A549 (cell line): ENCODE results near the gene KDF1.

Experiments used
- CEBPB ChIP-seq, 2 experiments: fragments of >200 bp in 1 of 2; sonication (Bioruptor Twin) in 1 of 2; formaldehyde crosslinking in 1 of 2; IDR thresholded peaks; 2 replicates each; pipeline ENCODE4 v1.6.1; 2012 to 2016
- FOSL2 ChIP-seq, 2 experiments: fragments of 450-650 bp in 1 of 2; fragments of >200 bp in 1 of 2; sonication (Bioruptor Twin) in 1 of 2; formaldehyde crosslinking; IDR thresholded peaks; 2 replicates each; pipeline versions ENCODE4 v1.5.0 to v1.6.1; 2016 to 2020; ENCODE audit warnings: mild to moderate bottlenecking in 1 of 2, moderate library complexity in 1 of 2
- POLR2AphosphoS2 ChIP-seq: conservative IDR thresholded peaks from 2 replicates; pipeline ENCODE4 v1.6.1; 2012; ENCODE audit warnings: low read length, improper control_type of control experiment, inconsistent platforms
- RAD21 ChIP-seq, 2 experiments: fragments of >200 bp in 1 of 2; sonication (Bioruptor Twin) in 1 of 2; formaldehyde crosslinking in 1 of 2; IDR thresholded peaks in 1 of 2; conservative IDR thresholded peaks in 1 of 2; 2 replicates in 1 of 2; 3 replicates in 1 of 2; pipeline ENCODE4 v1.6.1; 2012 to 2018; ENCODE audit warnings: inconsistent platforms in 1 of 2
- REST ChIP-seq: fragments of 200-600 bp; sonication (generic); IDR thresholded peaks from 2 replicates; pipeline ENCODE4 v1.6.1; 2016; ENCODE audit warnings: antibody characterized with exemption, mild to moderate bottlenecking, moderate library complexity
- RFX5 ChIP-seq: fragments of 450-650 bp; IDR thresholded peaks from 2 replicates; pipeline ENCODE4 v1.7.1; 2014; ENCODE audit warnings: antibody characterized with exemption, mild to moderate bottlenecking, moderate library complexity
- ZFP36 ChIP-seq: fragments of 450-650 bp; IDR thresholded peaks from 2 replicates; pipeline ENCODE4 v1.6.1; 2014; ENCODE audit warnings: borderline replicate concordance; ENCODE audit not compliant: partially characterized antibody
- TF ChIP-seq, protein P1 (sequence below): fragments of >200 bp; sonication (Bioruptor Twin); formaldehyde crosslinking; IDR thresholded peaks from 3 replicates; pipeline ENCODE4 v1.5.1; 2016
- TF ChIP-seq, protein P2 (sequence below): IDR thresholded peaks from 2 replicates; pipeline ENCODE4 v1.6.1; 2012

GRCh38 chr1:26942656-26943055 is 17.6 kb downstream of the KDF1 start:
- TF ChIP-seq POLR2AphosphoS2 (no peak), RFX5 (no peak), REST (no peak), RAD21 (conservative IDR thresholded peaks at IDR 0.05 in 1 of 2, IDR thresholded peaks at IDR 0.05 in 1 of 2) (no peak), ZFP36 (no peak), FOSL2 (IDR thresholded peaks at IDR 0.05) (no peak), FOSL2 (CRISPR knock-in tag; IDR thresholded peaks at IDR 0.05) (no peak), CEBPB (IDR thresholded peaks at IDR 0.05) (no peak)
- TF ChIP-seq, protein P1, sequence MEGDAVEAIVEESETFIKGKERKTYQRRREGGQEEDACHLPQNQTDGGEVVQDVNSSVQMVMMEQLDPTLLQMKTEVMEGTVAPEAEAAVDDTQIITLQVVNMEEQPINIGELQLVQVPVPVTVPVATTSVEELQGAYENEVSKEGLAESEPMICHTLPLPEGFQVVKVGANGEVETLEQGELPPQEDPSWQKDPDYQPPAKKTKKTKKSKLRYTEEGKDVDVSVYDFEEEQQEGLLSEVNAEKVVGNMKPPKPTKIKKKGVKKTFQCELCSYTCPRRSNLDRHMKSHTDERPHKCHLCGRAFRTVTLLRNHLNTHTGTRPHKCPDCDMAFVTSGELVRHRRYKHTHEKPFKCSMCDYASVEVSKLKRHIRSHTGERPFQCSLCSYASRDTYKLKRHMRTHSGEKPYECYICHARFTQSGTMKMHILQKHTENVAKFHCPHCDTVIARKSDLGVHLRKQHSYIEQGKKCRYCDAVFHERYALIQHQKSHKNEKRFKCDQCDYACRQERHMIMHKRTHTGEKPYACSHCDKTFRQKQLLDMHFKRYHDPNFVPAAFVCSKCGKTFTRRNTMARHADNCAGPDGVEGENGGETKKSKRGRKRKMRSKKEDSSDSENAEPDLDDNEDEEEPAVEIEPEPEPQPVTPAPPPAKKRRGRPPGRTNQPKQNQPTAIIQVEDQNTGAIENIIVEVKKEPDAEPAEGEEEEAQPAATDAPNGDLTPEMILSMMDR, result no peak
- TF ChIP-seq, protein P2, sequence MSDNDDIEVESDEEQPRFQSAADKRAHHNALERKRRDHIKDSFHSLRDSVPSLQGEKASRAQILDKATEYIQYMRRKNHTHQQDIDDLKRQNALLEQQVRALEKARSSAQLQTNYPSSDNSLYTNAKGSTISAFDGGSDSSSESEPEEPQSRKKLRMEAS, result no peak
